HEK293 (cell line): ENCODE data around the gene REG3A.

Source experiments
- CTCF ChIA-PET: fragments of 350-600 bp; formaldehyde crosslinking; extraction: SDS; loops from one replicate; lab custom pipeline; 2021; ENCODE audit warnings: antibody characterized with exemption; lab: Yijun Ruan, JAX
- POLR2A ChIA-PET: fragments of 300-600 bp; formaldehyde crosslinking; extraction: SDS; loops from one replicate; lab custom pipeline; 2020; ENCODE audit warnings: antibody characterized with exemption, inconsistent platforms; lab: Yijun Ruan, JAX
- H3K27ac ChIP-seq: fragments of 200-500 bp; sonication (Bioruptor generic); 2 replicates; pipeline ENCODE4 v1.5.1; 2014; ENCODE audit warnings: low read depth, low read length, control low read depth, inconsistent platforms; ENCODE audit errors: extremely low read depth
- H3K36me3 ChIP-seq, 2 experiments: fragments of 200-500 bp in 1 of 2; sonication (Bioruptor generic) in 1 of 2; 1 replicate in 1 of 2; 2 replicates in 1 of 2; pipeline ENCODE4 v1.5.1; 2014 to 2017; ENCODE audit warnings: inconsistent platforms in 2 of 2, low read length in 2 of 2; ENCODE audit not compliant: control insufficient read depth in 2 of 2, insufficient read depth in 1 of 2
- H3K4me1 ChIP-seq: fragments of 200-500 bp; sonication (Bioruptor generic); 2 replicates; pipeline ENCODE4 v1.5.1; 2014; ENCODE audit warnings: mild to moderate bottlenecking, low read length, inconsistent platforms; ENCODE audit not compliant: control insufficient read depth, insufficient read depth
- H3K4me3 ChIP-seq: 2 replicates; pipeline ENCODE4 v1.5.1; 2011; ENCODE audit warnings: low read depth, mild to moderate bottlenecking, control low read depth, low read length, moderate library complexity
- H3K9me3 ChIP-seq: fragments of 200-500 bp; sonication (Bioruptor generic); 2 replicates; pipeline ENCODE4 v1.5.1; 2014; ENCODE audit warnings: low read depth, low read length, inconsistent platforms; ENCODE audit not compliant: control insufficient read depth, insufficient read depth
- ATF2 ChIP-seq: fragments of 450-650 bp; formaldehyde crosslinking; IDR thresholded peaks from 2 replicates; pipeline ENCODE4 v1.5.1; 2016; ENCODE audit warnings: missing biosample characterization, missing genetic modification characterization, low read depth
- KLF7 ChIP-seq: fragments of 450-650 bp; formaldehyde crosslinking; IDR thresholded peaks from 2 replicates; pipeline ENCODE4 v1.5.1; 2016; ENCODE audit warnings: missing biosample characterization, missing genetic modification characterization, borderline replicate concordance
- KLF8 ChIP-seq: fragments of 450-650 bp; formaldehyde crosslinking; IDR thresholded peaks from 2 replicates; pipeline ENCODE4 v1.5.1; 2016; ENCODE audit warnings: missing biosample characterization, missing genetic modification characterization
- MYNN ChIP-seq: fragments of 450-650 bp; formaldehyde crosslinking; IDR thresholded peaks from 2 replicates; pipeline ENCODE4 v1.5.1; 2016; ENCODE audit warnings: missing biosample characterization, missing genetic modification characterization, borderline replicate concordance
- SALL2 ChIP-seq: fragments of 450-650 bp; formaldehyde crosslinking; IDR thresholded peaks from 2 replicates; pipeline ENCODE4 v1.5.0; 2017; ENCODE audit warnings: missing biosample characterization, mild to moderate bottlenecking, missing genetic modification characterization, borderline replicate concordance
- SP2 ChIP-seq: fragments of 450-650 bp; formaldehyde crosslinking; IDR thresholded peaks from 2 replicates; pipeline ENCODE4 v1.5.1; 2016; ENCODE audit warnings: missing biosample characterization, missing genetic modification characterization
- TCF7L2 ChIP-seq: IDR thresholded peaks from 2 replicates; pipeline ENCODE4 v1.6.1; 2011; ENCODE audit warnings: low read depth, mild to moderate bottlenecking, inconsistent platforms, low read length, moderate library complexity, borderline replicate concordance
- WT1 ChIP-seq: fragments of 450-650 bp; formaldehyde crosslinking; IDR thresholded peaks from 2 replicates; pipeline ENCODE4 v1.5.1; 2016; ENCODE audit warnings: missing biosample characterization, missing genetic modification characterization
- ZFP3 ChIP-seq: fragments of 450-650 bp; formaldehyde crosslinking; IDR thresholded peaks from 2 replicates; pipeline ENCODE4 v1.5.1; 2016; ENCODE audit warnings: low read depth, missing biosample characterization, missing genetic modification characterization
- ZFP69B ChIP-seq: fragments of 450-650 bp; formaldehyde crosslinking; IDR thresholded peaks from 2 replicates; pipeline ENCODE4 v1.5.1; 2016; ENCODE audit warnings: missing biosample characterization, missing genetic modification characterization
- ZNF10 ChIP-seq: fragments of 450-650 bp; formaldehyde crosslinking; IDR thresholded peaks from 2 replicates; pipeline ENCODE4 v1.5.1; 2017; ENCODE audit warnings: missing biosample characterization, missing genetic modification characterization
- ZNF146 ChIP-seq: fragments of 450-650 bp; formaldehyde crosslinking; IDR thresholded peaks from 2 replicates; pipeline ENCODE4 v1.5.1; 2016; ENCODE audit warnings: missing biosample characterization, missing genetic modification characterization
- ZNF157 ChIP-seq: fragments of 450-650 bp; formaldehyde crosslinking; IDR thresholded peaks from 2 replicates; pipeline ENCODE4 v1.5.1; 2016; ENCODE audit warnings: missing biosample characterization, missing genetic modification characterization
- ZNF19 ChIP-seq: fragments of 450-650 bp; formaldehyde crosslinking; IDR thresholded peaks from 2 replicates; pipeline ENCODE4; 2016; ENCODE audit warnings: missing biosample characterization, missing genetic modification characterization, low read depth
- ZNF2 ChIP-seq: fragments of 450-650 bp; formaldehyde crosslinking; IDR thresholded peaks from 2 replicates; pipeline ENCODE4 v1.5.1; 2016; ENCODE audit warnings: missing biosample characterization, missing genetic modification characterization
- ZNF514 ChIP-seq: fragments of 450-650 bp; formaldehyde crosslinking; IDR thresholded peaks from 2 replicates; pipeline ENCODE4 v1.5.1; 2016; ENCODE audit warnings: missing biosample characterization, missing genetic modification characterization
- ZNF561 ChIP-seq: fragments of 450-650 bp; IDR thresholded peaks from 2 replicates; pipeline ENCODE4 v1.5.1; 2018; ENCODE audit warnings: missing biosample characterization, missing genetic modification characterization, borderline replicate concordance
- ZNF571 ChIP-seq: fragments of 450-650 bp; formaldehyde crosslinking; IDR thresholded peaks from 2 replicates; pipeline ENCODE4 v1.5.0; 2017; ENCODE audit warnings: missing biosample characterization, missing genetic modification characterization
- ZNF600 ChIP-seq: fragments of 450-650 bp; formaldehyde crosslinking; IDR thresholded peaks from 2 replicates; pipeline ENCODE4 v1.5.1; 2016; ENCODE audit warnings: missing biosample characterization, missing genetic modification characterization
- ZNF791 ChIP-seq: fragments of 450-650 bp; formaldehyde crosslinking; IDR thresholded peaks from 2 replicates; pipeline ENCODE4 v1.5.1; 2016; ENCODE audit warnings: missing biosample characterization, missing genetic modification characterization
- TF ChIP-seq, protein P1 (sequence below): fragments of 450-650 bp; formaldehyde crosslinking; IDR thresholded peaks from 2 replicates; pipeline ENCODE4 v1.5.1; 2016; ENCODE audit warnings: missing biosample characterization, missing genetic modification characterization
- TF ChIP-seq, protein P2 (sequence below): fragments of 450-650 bp; formaldehyde crosslinking; IDR thresholded peaks from 2 replicates; pipeline ENCODE4 v1.5.1; 2016; ENCODE audit warnings: missing biosample characterization, missing genetic modification characterization
- TF ChIP-seq, protein P3 (sequence below): fragments of 450-650 bp; formaldehyde crosslinking; IDR thresholded peaks from 2 replicates; pipeline ENCODE4 v1.5.1; 2016; ENCODE audit warnings: missing biosample characterization, missing genetic modification characterization

REG3A gene

GRCh38 chr2:79120194-79120713 lies 39.3 kb downstream of the REG3A start, which contains the start of gene REG1A (continued):
- TF ChIP-seq ZNF157 (tag by site-specific recombination) (no peak), ZFP3 (tag by site-specific recombination) (no peak)

- no peaks in the 10 kb centered on the region for H3K4me1 ChIP-seq
- no peak overlapping the region for H3K27ac ChIP-seq
- ChIA-PET CTCF (no interaction called here), POLR2A (no interaction called here)
- H3K4me3 ChIP-seq: no peak overlapping the region
- no peaks in the 10 kb centered on the region for H3K9me3 ChIP-seq
- TF ChIP-seq, protein P1, sequence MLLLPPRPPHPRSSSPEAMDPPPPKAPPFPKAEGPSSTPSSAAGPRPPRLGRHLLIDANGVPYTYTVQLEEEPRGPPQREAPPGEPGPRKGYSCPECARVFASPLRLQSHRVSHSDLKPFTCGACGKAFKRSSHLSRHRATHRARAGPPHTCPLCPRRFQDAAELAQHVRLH (tag by site-specific recombination): no peak
- no peak for TF ChIP-seq SP2
- TF ChIP-seq KLF8 (tag by site-specific recombination): no peak
- no peak for TF ChIP-seq ZNF600 (tag by site-specific recombination)
- no peak for TF ChIP-seq ZNF791
- TF ChIP-seq ATF2: no peak
- TF ChIP-seq ZNF571 (tag by site-specific recombination): no peak
- TF ChIP-seq MYNN (tag by site-specific recombination): no peak
- H3K36me3 ChIP-seq: no peaks in the 10 kb centered on the region
Measured at GRCh38 chr2:79116997-79117928, 42.3 kb downstream of the REG3A start.

GRCh38 chr2:79114797-79115494 lies 44.6 kb downstream of the REG3A start:
- Histone ChIP-seq H3K27ac (no peak overlapping the region), H3K4me3 (no peak overlapping the region), H3K4me1 (no peaks in the 10 kb centered on the region)
- POLR2A ChIA-PET: no interaction called here
- no peak for TF ChIP-seq KLF7
- TF ChIP-seq WT1: no peak
- no peak for TF ChIP-seq TCF7L2
- no peak for TF ChIP-seq ZFP69B (tag by site-specific recombination)
- no peak for TF ChIP-seq SALL2 (tag by site-specific recombination)
- no peak for TF ChIP-seq ZNF146 (tag by site-specific recombination)
- TF ChIP-seq, all 188 proteins: peak for 0
- CTCF ChIA-PET: no interaction called here
- no peaks in the 10 kb centered on the region for H3K36me3 ChIP-seq
- H3K9me3 ChIP-seq: no peaks in the 10 kb centered on the region

GRCh38 chr2:79112269-79112668 lies 47.3 kb downstream of the REG3A start:
- POLR2A ChIA-PET: no interaction called here
- H3K4me1 ChIP-seq: no peaks in the 10 kb centered on the region
- no peak overlapping the region for H3K27ac ChIP-seq
- H3K9me3 ChIP-seq: no peaks in the 10 kb centered on the region
- H3K36me3 ChIP-seq: no peaks in the 10 kb centered on the region
- no peak overlapping the region for H3K4me3 ChIP-seq
- CTCF ChIA-PET: no interaction called here
- TF ChIP-seq, protein P2, sequence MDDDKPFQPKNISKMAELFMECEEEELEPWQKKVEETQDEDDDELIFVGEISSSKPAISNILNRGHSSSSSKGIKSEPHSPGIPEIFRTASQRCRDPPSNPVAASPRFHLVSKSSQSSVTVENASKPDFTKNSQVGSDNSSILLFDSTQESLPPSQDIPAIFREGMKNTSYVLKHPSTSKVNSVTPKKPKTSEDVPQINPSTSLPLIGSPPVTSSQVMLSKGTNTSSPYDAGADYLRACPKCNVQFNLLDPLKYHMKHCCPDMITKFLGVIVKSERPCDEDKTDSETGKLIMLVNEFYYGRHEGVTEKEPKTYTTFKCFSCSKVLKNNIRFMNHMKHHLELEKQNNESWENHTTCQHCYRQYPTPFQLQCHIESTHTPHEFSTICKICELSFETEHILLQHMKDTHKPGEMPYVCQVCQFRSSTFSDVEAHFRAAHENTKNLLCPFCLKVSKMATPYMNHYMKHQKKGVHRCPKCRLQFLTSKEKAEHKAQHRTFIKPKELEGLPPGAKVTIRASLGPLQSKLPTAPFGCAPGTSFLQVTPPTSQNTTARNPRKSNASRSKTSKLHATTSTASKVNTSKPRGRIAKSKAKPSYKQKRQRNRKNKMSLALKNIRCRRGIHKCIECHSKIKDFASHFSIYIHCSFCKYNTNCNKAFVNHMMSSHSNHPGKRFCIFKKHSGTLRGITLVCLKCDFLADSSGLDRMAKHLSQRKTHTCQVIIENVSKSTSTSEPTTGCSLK (tag by site-specific recombination): no peak
- no peak for TF ChIP-seq ZNF19 (tag by site-specific recombination)
- TF ChIP-seq ZNF514: no peak
- TF ChIP-seq ZNF561 (tag by site-specific recombination): no peak
- no peak for TF ChIP-seq ZNF10 (tag by site-specific recombination)
- TF ChIP-seq, protein P3, sequence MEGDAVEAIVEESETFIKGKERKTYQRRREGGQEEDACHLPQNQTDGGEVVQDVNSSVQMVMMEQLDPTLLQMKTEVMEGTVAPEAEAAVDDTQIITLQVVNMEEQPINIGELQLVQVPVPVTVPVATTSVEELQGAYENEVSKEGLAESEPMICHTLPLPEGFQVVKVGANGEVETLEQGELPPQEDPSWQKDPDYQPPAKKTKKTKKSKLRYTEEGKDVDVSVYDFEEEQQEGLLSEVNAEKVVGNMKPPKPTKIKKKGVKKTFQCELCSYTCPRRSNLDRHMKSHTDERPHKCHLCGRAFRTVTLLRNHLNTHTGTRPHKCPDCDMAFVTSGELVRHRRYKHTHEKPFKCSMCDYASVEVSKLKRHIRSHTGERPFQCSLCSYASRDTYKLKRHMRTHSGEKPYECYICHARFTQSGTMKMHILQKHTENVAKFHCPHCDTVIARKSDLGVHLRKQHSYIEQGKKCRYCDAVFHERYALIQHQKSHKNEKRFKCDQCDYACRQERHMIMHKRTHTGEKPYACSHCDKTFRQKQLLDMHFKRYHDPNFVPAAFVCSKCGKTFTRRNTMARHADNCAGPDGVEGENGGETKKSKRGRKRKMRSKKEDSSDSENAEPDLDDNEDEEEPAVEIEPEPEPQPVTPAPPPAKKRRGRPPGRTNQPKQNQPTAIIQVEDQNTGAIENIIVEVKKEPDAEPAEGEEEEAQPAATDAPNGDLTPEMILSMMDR: no peak
- no peak for TF ChIP-seq ZNF2
